Hematopoietic multipotent progenitor cell treated with erythropoietin and hydrocortisone succinate and interleukin-3 and kit ligand, for 4 days (in vitro differentiated cells): Measurements from ENCODE around the gene ICA1L.
A peak's percentile ranks its signal among the peaks of the same experiment; 100 is the strongest.

Experiments used
- DNase-seq: peaks from one replicate; pipeline ENCODE4 v3.0.0-alpha.2; 2015

ICA1L gene

DNA sequence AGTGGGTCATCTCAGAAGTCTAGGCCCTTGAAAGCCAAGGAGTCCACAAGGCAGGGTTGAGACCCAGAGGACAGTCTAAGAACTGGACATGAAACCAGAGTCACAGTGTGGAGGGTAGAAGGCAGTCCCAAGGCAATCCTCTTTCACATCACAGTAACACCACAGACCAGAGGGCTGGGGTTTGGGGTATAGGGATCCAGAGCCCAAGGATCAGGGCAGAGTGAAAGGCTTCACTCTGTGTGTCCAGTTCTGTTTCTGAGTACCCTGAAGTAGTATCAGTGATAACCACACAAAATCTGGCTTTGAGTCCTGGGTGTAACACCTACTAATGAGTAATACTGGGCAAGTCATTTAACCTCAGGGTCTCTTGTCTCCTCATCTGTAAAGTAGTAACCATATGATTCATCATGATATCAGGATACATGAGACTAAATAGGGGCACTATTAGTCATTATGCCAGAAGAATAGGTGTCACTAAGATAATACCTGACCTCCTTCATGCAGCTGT lies 91.0 kb downstream of the ICA1L start:
- peak; percentile 3 for DNase-seq

DNA sequence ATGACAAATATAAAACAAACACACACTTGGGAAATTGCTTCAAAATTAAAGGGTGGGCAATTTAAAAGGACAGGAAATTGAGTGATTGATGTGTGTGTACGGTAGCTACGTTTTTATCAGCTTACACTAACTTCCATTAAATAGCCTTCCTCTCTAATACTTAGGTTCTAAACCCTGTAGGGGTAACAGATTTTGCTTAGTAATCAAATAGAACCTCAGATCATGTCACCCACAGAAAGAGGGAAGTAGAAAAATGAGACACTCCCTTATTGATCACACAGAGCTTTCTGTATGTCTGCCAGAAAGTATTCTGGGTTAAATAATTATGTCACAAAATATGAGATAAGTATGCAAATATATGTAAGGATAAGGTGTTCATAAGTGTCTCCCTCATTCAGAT lies 93.3 kb downstream of the ICA1L start:
- peak; percentile 30 for DNase-seq

DNA sequence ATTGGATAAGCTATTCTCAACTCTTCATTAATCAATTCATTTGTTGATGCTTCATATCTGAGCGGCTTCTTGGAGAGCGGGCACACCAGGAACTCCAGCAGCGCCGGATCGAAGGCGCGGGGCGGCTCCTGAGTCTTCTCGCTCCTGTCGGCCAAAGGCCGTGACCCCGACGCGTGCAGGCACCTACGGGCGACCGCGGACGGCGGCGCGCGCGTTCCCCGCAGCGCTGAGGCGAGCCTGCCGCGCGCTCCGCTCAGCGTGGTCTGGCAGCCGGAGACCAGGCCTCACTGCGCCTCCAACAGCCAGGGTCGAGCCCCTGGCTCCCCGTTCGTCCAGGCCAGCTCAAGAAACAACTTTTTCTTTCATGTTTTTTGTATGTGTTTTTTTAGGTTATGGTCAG lies 97.5 kb downstream of the ICA1L start:
- no peak for DNase-seq

DNA sequence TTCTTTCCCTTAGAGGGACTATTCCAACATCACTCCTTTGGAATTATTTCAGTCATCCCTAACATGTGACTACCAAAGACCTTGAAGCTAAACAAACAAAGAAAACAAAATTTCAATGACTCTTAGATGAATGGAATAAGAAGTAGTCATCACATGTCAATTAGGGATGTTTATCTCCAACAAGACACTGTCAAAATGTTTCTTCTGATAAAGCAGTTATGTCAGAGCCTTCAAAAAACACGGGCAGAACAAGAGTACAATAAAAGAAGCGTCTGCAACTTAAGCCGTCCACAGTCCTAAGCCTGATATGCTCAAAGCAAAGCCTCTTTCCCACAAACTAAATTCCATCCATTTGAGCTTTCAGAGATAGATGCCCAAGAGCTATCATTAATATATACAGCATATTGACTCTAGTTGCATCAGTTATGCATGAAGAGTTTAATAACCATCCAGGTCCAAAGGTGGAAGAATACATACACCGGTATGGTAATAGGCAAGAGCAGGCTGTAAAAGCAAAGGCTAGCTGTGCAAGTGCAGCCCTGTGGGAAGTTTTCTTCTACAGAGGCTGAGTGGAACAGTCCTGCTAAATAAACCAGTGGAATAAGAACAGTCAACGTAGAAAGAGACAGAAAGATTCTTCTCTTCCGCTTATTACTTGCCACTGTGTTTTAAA lies 98.1 kb downstream of the ICA1L start:
- DNase-seq = peak; percentile 33

DNA sequence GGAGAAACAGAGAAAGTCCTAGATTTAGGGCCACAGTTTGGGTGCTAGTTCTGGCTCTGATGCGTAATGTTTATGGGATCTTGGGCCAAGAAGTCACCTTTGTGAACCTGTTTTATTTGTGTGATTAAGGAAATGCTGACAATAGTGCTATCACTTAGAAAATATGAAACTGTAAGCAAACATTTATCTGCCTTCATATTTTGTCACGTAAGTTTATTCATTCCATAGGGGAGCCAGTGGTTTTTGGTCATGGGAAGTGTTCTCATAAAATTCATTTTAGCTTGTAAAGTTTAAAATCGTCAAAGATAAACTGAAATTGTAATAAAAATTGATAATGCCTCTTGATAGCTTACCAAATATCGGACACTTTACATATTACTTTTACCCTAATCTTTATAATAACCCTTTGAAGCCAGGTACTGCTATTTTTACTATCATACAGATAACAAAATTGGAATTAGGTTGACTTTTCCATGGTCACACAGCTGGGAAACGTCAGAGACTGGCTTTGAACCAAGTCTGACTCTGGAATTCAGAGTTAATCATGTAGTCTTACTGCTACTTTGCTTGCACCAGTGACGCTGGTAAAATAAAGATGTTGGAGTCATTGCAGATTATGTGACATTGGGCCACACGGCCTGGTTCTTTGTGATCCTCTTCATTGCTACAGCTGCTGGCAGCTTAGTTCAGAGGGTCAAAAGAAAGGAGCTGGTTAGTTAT lies 99.7 kb downstream of the ICA1L start:
- DNase-seq = no peak

DNA sequence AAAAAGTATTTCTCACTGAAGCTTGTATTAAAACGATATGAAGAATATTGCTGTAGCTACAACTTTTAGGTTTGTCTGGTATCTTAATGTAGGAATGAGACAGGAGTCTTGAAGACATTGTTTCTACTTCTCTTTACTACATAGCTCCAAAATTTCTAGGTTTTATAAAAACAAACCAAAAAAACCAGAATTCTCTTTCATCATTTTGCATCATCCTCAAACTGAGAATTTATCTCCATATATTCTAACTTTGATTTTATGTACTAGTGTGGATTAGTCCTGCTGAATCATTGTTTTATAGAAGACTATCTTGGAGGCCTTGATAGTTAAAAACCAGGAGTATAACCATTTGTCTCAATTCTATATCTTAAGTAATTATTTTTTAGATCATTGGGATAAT lies 100.2 kb downstream of the ICA1L start:
- no peak for DNase-seq

DNA sequence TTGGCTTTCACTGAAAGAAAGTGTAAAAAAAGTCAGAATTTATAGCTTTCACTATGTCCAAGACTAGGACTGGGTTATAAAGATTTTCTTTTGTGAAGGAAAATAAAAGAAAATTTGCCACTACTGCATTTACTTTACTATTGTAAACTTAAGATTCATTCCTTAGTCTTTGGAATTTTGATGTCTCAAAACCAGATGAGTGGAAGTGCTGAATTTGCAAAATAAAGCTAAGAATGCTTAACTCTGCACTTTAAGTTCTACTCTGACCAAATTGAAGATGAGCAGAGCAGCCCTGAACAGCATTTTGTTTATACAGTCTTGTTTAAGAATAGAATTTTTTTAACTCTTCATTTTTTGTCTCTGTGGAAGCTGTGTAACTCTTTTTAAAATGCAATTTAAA lies 102.4 kb downstream of the ICA1L start:
- DNase-seq = no peak

DNA sequence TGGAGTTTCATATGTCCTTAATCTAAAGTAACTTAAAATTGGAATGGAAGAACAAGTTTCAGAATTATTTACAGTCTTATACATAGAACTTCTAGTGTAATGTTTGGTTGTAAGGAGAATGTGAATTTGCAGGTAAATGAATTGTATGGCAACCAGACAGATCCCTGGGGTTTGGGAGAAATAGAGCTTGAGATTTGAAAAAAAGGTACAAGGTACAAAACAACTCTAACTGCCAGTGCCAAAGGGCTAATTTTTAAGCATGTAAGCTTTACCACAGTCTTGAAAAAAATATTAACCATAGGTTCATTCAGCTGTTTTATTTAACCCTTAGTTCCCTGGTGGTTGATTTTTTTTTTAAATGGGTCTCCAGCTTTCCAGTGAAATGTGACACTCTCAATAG lies 103.3 kb downstream of the ICA1L start:
- no peak for DNase-seq

DNA sequence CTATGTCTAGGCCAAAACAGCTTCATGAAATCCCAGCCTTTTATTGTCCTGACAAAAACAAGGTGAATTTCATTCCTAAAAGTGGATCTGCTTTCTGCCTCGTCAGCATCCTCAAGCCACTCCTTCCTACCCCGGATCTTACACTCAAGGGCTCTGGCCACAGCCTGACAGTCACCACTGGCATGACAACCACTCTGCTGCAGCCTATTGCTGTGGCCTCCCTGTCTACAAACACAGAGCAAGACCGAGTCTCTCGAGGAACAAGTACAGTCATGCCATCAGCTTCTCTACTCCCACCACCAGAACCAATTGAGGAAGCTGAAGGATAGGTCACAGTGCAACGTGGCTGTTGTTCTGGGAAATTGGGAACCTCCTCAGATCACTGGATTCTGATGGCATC lies 106.1 kb downstream of the ICA1L start:
- no peak for DNase-seq

DNA sequence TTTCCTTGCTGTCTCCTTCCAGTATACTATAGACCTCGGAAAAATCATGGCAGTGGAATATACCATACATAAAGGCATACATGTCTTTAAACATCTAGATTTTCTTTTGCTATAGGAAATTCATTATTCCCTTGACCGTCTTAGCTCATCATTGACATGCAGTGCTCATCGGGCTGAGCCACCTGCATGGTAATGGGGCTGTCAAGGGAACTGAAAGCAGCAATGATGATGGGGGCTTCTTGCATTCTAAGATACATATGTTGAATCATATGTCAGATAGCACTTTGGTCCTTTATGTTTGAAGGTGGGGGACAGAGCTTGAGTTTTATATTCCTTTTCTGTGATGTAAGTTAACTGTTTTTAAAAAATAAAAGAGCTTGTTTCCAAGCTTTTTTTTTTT lies 106.6 kb downstream of the ICA1L start:
- DNase-seq = no peak

DNA sequence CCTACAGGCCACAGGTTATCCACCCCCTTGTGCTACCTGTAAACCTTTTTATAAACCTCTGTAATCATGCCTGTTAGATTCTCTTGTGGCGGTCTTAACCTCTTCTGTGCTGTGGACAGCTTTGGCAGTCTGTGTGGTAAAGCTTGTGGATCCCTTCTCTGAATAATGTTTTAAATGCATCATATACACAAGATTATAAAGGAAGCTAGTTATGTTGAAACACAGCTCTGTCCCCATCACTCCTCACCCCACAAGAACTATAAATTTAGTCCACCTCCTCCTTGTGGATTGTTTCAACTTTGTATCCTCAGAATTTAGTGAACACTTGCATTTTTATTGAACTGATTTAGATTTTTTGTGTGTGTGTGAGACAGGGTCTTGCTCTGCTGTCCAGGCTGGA lies 107.7 kb downstream of the ICA1L start:
- peak; percentile 10 for DNase-seq

DNA sequence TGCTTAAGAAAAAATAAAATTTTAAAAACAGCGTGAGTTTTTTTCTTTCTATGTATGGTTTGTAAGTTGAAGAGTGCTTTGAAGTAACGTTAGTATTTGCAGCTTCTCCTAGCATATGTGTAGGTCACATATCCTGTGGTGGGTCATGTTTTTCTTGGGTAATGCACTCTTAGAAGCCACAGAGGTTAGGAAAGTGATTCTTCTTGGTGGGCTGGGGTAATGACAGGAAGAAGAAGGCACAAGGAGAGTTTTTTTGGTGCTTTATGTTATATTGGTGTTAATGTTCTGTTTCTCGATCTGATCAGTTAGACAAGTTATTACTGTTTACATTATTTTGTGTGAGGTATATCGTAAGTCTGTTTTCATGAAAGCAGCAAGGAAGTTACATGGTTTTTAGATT lies 109.0 kb downstream of the ICA1L start:
- peak; percentile 61 for DNase-seq

DNA sequence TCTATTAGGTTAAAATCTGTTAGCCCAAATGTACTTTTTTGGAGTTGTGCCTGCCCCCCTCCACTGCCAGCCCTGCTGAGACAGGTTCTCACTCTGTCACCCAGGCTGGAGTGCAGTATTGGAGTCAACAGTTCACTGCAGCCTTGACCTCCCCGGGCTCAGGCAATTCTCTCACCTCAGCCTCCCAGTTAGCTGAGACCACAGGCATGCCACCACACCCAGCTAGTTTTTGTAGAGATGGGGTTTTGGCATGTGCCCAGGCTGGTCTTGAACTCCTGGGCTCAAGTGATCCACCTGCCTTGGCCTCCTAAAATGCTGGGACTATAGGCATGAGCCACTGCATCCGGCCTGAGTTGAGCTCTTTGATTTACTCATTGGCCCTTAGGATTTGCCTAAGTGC lies 110.7 kb downstream of the ICA1L start:
- peak; percentile 5 for DNase-seq

DNA sequence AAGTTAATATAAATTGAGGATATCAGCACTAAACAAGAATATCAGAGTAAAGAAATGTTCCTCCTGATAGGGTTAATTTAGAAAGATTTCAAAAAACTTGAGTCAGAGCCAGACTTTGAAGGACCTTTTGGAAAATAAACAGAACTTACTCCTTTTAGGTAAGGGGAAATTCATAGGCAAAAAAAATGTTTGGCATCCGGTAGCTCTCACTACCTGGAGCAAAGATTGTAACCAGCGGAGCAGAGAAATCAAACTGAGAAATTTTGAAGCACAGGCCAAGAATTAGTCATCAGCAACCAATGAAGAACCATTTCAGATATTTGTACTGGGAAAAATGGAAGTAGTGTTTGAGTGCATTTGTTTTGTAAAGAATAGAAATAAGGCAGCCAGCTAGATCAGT lies 113.0 kb downstream of the ICA1L start:
- no peak for DNase-seq

DNA sequence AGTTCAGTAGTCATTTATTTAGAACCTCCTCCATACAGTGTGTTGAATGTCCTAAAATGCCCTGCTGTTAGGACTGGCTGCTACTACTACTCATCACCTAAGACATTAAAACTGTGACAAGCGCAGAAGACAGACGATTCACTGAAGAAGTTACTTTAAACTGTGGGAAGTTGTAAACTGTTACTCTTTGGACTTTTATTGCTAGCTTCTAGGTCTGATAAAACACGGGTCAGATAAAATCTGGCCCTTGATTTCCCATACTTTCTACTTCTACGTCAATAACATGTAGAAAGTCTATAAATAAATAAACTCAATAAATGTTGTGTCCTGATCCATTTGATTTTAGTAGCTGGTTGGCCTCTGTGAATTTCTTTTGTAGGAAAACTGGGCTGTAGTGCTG lies 113.4 kb downstream of the ICA1L start:
- no peak for DNase-seq

DNA sequence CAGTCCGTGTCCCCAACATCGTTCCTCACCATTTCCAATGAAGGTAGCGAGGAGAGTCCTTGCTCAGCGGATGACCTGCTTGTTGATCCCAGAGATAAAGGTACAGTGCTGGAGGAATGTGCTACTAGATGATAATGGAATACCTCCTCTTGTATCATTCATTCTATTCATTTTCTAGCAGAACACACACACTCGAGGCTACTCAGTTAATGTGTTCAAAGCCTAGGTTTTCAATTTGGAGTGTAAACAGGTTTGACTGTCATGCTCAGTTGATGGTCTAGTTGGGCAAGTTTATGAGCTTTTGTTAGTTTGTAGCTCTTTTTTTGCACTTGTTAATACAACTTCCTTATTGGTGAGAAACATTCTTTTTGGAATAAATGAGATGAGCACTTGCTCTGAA lies 114.2 kb downstream of the ICA1L start:
- DNase-seq = no peak

DNA sequence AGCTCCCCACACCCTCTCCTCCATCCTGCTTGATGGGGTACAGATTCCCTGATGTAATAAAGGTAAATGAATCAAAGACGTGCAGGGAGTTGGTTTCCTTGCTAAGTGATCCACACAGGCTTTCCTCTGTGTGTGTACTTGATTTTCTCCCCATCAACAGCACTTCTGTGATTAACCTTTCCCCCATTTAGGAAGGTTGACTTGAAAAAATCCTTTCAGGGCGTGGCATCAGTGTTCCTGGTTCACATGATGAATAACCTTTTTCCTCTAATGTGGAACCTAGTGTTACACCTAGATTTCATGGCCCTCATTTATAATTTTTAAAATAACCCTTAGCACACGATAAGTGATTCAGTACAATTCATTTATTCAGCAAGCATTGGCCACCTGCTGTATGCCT lies 115.0 kb downstream of the ICA1L start:
- DNase-seq = no peak

DNA sequence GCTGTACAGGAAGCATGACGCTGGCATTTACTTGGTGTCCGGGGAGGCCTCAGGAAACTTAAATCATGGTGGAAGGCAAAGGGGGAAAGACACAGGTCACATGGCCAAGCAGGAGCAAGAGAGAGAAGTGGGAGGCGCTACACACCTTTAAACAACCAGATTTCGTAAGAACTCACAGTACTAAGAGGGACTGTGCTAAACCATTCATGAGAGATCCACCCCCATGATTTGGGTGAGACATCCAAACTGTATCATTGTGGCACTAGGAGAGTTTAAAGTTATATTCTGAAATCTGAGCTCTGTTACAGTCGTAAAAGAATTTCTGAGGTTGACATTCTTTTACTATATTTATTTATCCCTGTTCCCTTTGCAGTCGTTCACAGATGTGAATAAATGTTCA lies 116.6 kb downstream of the ICA1L start:
- DNase-seq = no peak

DNA sequence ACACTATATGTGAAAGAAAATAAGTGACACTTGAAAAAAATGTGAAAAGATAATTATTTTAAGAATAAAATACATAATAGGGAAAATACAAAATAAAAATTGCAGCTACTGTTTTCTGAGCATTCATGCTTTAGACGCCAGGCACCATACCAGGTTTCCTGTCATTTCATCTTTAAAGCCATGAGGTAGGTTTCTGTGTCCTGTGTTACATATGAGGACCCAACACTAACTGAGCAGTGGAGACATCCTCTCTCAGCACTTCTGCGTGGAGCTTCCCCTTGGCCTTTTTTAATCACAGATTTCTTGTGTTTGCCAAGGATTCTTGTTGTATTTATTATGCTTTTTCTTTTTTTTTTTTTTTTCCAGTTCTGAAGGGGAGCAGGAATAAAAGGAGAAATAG lies 119.5 kb downstream of the ICA1L start:
- no peak for DNase-seq

DNA sequence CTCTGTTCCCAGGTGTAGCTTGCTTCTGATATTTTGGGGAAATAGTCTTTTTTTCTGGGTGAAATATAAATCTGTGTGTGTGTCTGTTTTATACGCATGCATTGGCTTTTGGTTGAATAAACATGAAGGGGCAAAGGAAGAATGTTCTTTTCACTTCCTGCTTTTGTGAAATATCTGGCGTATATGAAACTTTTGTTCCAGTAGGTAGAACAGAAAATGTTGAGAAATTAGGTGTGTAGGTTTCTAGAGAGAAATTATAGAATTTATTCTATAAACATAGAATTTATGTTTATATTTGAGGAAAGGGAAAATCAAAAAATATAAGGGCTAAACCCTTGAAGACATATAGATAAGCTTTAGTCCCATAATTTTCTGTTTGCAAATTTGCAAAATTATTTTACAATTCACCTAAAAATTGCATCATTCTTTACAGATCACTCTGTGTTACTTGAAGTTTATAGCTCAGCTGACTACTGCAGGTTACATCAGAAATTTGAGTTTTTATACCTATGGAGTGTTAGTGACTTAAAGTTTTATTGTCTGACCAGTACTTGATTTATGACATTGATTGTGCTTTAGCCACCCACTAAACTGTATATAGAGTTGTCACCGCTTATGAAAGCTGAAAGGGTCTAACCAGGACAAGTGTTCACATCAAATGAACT lies 120.7 kb downstream of the ICA1L start:
- no peak for DNase-seq

DNA sequence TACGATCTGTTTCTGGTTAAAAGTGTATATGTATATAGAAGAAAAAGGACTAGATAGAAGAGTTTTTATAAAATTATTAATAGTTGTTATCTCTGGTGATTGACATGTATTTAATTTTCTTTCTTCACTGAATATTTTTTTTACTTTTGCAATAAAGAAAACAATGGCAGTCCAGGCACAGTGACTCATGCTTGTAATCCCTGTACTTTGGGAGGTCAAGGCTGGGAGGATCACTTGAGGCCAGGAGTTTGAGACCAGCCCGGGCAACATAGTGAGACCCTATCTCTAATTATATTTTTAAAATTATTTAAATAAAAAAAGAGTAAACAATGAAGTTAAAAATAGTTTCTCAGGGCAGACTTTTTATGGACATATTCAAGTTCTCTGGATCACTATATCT lies 122.1 kb downstream of the ICA1L start:
- DNase-seq = no peak

DNA sequence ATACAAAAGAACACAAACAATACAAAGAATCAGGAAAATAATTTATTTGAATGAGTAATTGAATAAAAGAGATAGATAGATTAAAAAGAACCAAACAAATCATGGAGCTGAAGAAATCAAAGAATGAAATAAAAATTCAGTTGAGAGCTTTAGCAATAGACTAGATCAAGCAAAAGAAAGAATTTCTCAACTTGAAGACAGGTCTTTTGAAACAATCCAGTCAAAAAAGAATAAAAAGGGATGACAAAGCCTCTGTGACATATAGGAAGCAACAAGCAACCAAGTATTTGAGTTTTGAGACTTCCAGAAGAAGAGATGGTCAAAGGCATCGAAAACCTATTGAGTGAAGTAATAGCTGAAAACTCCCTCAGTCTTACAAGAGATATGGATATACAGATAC lies 128.0 kb downstream of the ICA1L start:
- DNase-seq = no peak

DNA sequence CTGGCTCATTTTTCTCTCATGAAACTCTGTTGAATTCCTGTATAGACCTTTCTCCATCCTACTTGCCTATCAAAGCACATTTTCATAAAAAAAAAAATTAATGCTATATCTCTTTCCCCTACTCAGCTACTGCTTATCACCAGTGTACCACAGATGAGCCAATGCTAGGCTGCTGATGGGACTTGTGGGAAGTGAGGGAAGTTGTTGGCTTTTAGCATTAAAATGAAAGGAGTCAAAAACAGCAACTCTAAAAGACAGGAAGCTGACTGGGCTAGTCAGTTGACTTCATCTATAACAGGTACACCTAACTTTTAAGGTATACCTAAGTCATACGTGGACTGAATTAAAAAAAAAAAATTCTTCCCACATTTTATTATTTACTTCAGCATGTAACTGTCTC lies 134.7 kb downstream of the ICA1L start:
- DNase-seq = peak; percentile 9

DNA sequence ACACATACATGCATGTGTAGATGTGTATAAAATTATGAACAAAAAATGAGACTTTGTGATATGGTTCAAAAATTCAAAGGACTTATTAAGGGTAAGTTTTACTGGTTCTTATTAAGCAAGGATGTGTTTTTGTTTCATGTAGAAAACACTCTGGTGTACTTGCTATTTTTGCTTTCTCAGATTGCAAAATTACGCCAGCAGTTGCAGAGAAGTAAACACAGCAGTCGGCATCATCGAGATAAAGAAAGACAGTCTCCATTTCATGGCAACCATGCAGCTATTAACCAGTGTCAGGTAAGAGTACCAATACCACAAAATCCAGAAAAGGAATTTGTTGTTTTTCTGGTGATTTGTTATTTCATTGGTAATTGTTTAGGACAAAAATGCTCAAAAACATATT lies 145.5 kb downstream of the ICA1L start:
- no peak for DNase-seq
